KMS-11 (cell line): ENCODE results near the gene PTPRN2.

Source experiments
- H2AFZ ChIP-seq: fragments of 200-600 bp; sonication (generic); 2 replicates; pipeline ENCODE4 v1.6.1; 2016; ENCODE audit warnings: antibody characterized with exemption, mixed run types, low read depth
- H3K27ac ChIP-seq: fragments of 200-600 bp; sonication (generic); 2 replicates; pipeline ENCODE4 v1.6.1; 2016; ENCODE audit warnings: mild to moderate bottlenecking, mixed run types
- H3K27me3 ChIP-seq: fragments of 200-600 bp; sonication (generic); 2 replicates; pipeline ENCODE4 v1.6.1; 2017; ENCODE audit warnings: mild to moderate bottlenecking, low read depth, mixed run types, moderate library complexity; ENCODE audit not compliant: insufficient read depth
- H3K36me3 ChIP-seq: fragments of 200-600 bp; sonication (generic); 2 replicates; pipeline ENCODE4 v1.6.1; 2017; ENCODE audit warnings: mild to moderate bottlenecking, mixed run types; ENCODE audit not compliant: insufficient read depth
- H3K4me1 ChIP-seq: fragments of 200-600 bp; sonication (generic); 2 replicates; pipeline ENCODE4 v1.6.1; 2016; ENCODE audit warnings: mild to moderate bottlenecking, low read depth, mixed run types; ENCODE audit not compliant: poor library complexity, severe bottlenecking
- H3K4me2 ChIP-seq: fragments of 200-600 bp; sonication (generic); 2 replicates; pipeline ENCODE4 v1.7.0; 2016; ENCODE audit warnings: mild to moderate bottlenecking, mixed run types
- H3K4me3 ChIP-seq: fragments of 200-600 bp; sonication (generic); IDR thresholded peaks from 2 replicates; pipeline ENCODE4 v1.6.1; 2017; ENCODE audit warnings: low read depth, low read length, mixed read lengths; ENCODE audit not compliant: insufficient read depth
- H3K79me2 ChIP-seq: fragments of 200-600 bp; sonication (generic); 2 replicates; pipeline ENCODE4 v1.6.1; 2016; ENCODE audit warnings: low read depth, mixed run types; ENCODE audit not compliant: insufficient read depth
- H3K9ac ChIP-seq: fragments of 200-600 bp; sonication (generic); 2 replicates; pipeline ENCODE4 v1.6.1; 2016; ENCODE audit warnings: mild to moderate bottlenecking, mixed run types
- H4K20me1 ChIP-seq: fragments of 200-600 bp; sonication (generic); 2 replicates; pipeline ENCODE4 v1.6.1; 2016; ENCODE audit warnings: mild to moderate bottlenecking, mixed run types; ENCODE audit not compliant: insufficient read depth
- TF ChIP-seq, protein P1 (sequence below): fragments of 200-600 bp; sonication (generic); conservative IDR thresholded peaks from 2 replicates; pipeline ENCODE4 v1.6.1; 2017; ENCODE audit warnings: low read depth, mild to moderate bottlenecking, antibody characterized with exemption, low read length, moderate library complexity, mixed read lengths

The PTPRN2 gene

DNA sequence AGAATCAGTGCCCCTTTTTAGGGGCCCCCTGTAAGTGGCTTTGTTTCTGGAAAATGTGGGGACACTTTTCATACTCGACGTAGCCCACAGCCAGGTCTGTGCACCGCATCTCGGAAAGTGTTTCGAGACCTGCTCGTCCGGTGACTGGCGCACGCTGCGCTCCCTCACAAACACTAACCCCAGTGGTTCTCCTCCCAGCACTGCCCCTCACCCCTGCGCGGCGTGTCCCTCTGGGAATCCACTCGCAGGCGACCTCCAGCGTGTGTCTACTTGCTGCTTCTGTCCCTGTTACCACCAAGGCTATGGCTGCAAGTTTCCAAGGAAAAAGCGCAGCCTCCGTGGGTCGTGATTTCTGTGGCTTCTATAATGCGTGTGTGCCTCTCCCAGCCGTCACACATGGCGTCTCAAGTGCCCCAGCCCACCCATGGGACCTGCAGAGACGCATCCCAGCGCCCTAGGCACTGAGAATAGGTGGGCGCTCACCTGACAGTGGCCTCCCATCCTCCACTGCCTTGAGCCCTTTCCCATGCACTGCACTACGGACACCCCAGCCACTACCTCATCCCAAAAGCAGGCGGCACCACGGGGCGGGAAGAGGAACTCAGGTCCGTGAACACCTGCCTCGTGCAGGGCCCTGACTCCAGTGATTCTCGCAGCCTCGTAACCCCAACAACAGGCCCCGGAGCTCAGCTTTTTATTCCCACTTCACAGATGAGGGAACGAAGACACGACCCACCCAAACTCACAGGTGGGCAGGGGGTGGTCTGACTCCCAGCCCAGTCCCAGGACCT, 49.3 kb downstream of the PTPRN2 start:
- TF ChIP-seq, protein P1, sequence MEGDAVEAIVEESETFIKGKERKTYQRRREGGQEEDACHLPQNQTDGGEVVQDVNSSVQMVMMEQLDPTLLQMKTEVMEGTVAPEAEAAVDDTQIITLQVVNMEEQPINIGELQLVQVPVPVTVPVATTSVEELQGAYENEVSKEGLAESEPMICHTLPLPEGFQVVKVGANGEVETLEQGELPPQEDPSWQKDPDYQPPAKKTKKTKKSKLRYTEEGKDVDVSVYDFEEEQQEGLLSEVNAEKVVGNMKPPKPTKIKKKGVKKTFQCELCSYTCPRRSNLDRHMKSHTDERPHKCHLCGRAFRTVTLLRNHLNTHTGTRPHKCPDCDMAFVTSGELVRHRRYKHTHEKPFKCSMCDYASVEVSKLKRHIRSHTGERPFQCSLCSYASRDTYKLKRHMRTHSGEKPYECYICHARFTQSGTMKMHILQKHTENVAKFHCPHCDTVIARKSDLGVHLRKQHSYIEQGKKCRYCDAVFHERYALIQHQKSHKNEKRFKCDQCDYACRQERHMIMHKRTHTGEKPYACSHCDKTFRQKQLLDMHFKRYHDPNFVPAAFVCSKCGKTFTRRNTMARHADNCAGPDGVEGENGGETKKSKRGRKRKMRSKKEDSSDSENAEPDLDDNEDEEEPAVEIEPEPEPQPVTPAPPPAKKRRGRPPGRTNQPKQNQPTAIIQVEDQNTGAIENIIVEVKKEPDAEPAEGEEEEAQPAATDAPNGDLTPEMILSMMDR = no peak
- no peak overlapping the region for H3K27ac ChIP-seq
- H3K79me2 ChIP-seq = no peaks in the 10 kb centered on the region
- no peaks in the 10 kb centered on the region for H3K4me1 ChIP-seq
- H3K36me3 ChIP-seq = no peaks in the 10 kb centered on the region
- H2AFZ ChIP-seq = no peak overlapping the region
- peaks cover 50% of the 10 kb centered on the region for H3K27me3 ChIP-seq
- H3K4me2 ChIP-seq = no peak overlapping the region
- no peak overlapping the region for H3K9ac ChIP-seq
- H4K20me1 ChIP-seq = no peaks in the 10 kb centered on the region
- H3K4me3 ChIP-seq = no peak overlapping the region

DNA sequence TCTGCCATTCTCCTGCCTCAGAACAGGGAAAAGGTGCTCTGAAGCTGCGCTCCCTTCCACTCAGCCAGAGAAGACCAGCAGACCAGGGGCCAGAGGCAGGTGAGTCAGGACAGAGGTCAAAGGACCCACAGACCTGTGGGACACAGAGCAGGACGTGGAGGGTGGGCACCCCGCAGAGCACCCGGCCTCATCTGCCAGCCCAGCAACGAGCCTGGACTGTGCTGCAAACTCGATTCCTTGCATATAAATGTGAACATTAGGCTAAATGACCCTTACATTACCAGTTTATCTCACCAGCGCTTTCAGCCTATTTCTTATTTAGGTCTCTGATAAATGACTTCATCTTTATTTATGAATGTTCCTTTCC, 50.1 kb downstream of the PTPRN2 start:
- no peak overlapping the region for H3K27ac ChIP-seq
- H3K9ac ChIP-seq = no peak overlapping the region
- H2AFZ ChIP-seq = no peak overlapping the region
- H3K79me2 ChIP-seq = no peaks in the 10 kb centered on the region
- peaks cover 50% of the 10 kb centered on the region for H3K27me3 ChIP-seq
- no peak overlapping the region for H3K4me3 ChIP-seq
- TF ChIP-seq, protein P1 = no peak
- H3K4me2 ChIP-seq = no peak overlapping the region
- H3K4me1 ChIP-seq = no peaks in the 10 kb centered on the region
- H4K20me1 ChIP-seq = no peaks in the 10 kb centered on the region
- no peaks in the 10 kb centered on the region for H3K36me3 ChIP-seq

DNA sequence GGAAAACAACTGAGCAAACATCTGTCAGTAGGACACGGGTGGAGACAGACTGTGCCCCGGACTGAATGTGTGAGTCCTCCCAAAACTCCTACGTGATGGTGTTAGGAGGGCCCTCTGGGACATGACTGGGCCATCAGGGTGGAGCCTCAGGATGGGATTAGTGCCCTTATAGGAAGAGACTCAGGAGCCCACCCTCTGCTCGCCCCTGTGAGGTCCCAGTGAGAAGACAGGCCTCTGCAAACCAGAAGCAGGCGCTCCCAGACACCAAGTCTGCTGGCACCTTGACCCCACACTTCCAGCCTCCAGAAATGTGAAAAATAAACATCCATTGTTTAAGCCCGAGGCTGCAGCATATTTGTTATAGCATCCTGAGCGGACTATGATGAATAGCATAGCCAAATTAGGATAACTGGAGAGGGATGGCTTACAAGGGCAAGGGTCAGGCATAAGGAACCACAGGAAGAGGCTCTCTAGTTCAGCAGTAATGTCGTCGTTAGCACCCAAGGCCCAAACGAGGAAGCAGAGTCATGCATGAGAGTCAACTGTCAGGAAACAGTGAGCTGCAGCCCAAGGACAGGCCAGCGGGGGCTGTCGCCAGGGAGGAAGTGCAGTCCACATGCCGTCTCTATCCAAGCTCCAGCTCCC, 50.6 kb downstream of the PTPRN2 start:
- no peak overlapping the region for H2AFZ ChIP-seq
- H3K79me2 ChIP-seq = no peaks in the 10 kb centered on the region
- no peak overlapping the region for H3K27ac ChIP-seq
- no peaks in the 10 kb centered on the region for H3K4me1 ChIP-seq
- no peak overlapping the region for H3K4me3 ChIP-seq
- TF ChIP-seq, protein P1 = no peak
- H3K27me3 ChIP-seq = peaks cover 49% of the 10 kb centered on the region; the same call in 1 of the 2 replicates
- no peak overlapping the region for H3K4me2 ChIP-seq
- no peaks in the 10 kb centered on the region for H3K36me3 ChIP-seq
- H3K9ac ChIP-seq = no peak overlapping the region
- no peaks in the 10 kb centered on the region for H4K20me1 ChIP-seq

DNA sequence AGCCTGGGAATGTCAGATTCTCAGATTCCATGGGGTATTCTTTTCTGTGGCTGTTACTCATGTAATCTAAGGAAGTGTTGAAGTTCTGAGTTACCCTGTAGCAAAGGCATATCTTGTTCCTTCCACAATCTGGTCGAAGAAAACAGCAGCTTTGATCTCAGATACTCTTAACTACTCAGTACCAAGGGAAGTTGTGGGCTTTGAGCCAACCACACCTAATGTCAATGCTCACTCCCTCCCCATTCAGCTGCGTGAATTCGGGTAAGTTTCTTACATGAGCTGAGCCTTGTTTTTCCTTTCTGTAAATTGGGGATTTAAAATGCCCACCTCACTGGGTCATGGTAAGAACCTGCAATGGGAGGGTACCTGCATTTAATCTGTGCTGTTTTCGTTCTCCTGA, 52.5 kb downstream of the PTPRN2 start:
- no peak overlapping the region for H3K4me2 ChIP-seq
- H3K27ac ChIP-seq = no peak overlapping the region
- TF ChIP-seq, protein P1 = no peak
- H3K27me3 ChIP-seq = peaks cover 53% of the 10 kb centered on the region; the same call in 1 of the 2 replicates
- H3K9ac ChIP-seq = no peak overlapping the region
- no peak overlapping the region for H3K4me3 ChIP-seq
- H3K4me1 ChIP-seq = no peaks in the 10 kb centered on the region
- H3K36me3 ChIP-seq = no peaks in the 10 kb centered on the region
- H3K79me2 ChIP-seq = no peaks in the 10 kb centered on the region
- H2AFZ ChIP-seq = no peak overlapping the region
- H4K20me1 ChIP-seq = no peaks in the 10 kb centered on the region
